ENCODE measurements around the gene LRR1. TPM values are rescaled to one million over a fixed set of nuclear protein-coding genes. Genes with fewer than 3 reads are reported as not detected.

Gene LRR1
- total and polyA plus RNA-seq, 9 of the 15 experiments (the other 6 are each of a cell fraction or from before 2014, with no cell fraction given), result 26.5 to 58.1 (median 31.8) TPM

GRCh38 chr14:49598485-49599300 is at the start of gene LRR1 (continued):
- no peak for TF ChIP-seq CUX1 (CRISPR knock-in tag; IDR thresholded peaks at IDR 0.05)
- no peak for TF ChIP-seq ZNF408 (CRISPR knock-in tag; IDR thresholded peaks at IDR 0.05; ENCODE audit: low read depth)
- TF ChIP-seq SRSF9 (IDR thresholded peaks at IDR 0.05; ENCODE audit: borderline replicate concordance, low read depth, low read length), result no peak
- no peak for TF ChIP-seq ZNF431 (CRISPR knock-in tag; IDR thresholded peaks at IDR 0.05)
- peak; percentile 94 for TF ChIP-seq TAF9B (IDR thresholded peaks at IDR 0.05; ENCODE audit: partially characterized antibody)
- TF ChIP-seq POLR2A (conservative IDR thresholded peaks at IDR 0.05), result peak; percentile 95
- no peak for TF ChIP-seq WHSC1 (IDR thresholded peaks at IDR 0.05; ENCODE audit: low read length)
- TF ChIP-seq HLTF (IDR thresholded peaks at IDR 0.05), result no peak
- no peak for TF ChIP-seq RFX5 (IDR thresholded peaks at IDR 0.05; ENCODE audit: low read depth, low read length)
- no peak for TF ChIP-seq ADNP (tag; IDR thresholded peaks at IDR 0.05)
- peak; percentile 15; the same call in 1 of the 2 replicates for TF ChIP-seq GABPB1 (CRISPR knock-in tag; IDR thresholded peaks at IDR 0.05)
- no peak for TF ChIP-seq RBM15 (IDR thresholded peaks at IDR 0.05; ENCODE audit: insufficient read depth, low read length)
- no peak for TF ChIP-seq ZNF165 (CRISPR knock-in tag; IDR thresholded peaks at IDR 0.05; ENCODE audit: borderline replicate concordance)
- TF ChIP-seq XRCC3 (IDR thresholded peaks at IDR 0.05), result no peak
- TF ChIP-seq NCOA1 (IDR thresholded peaks at IDR 0.05; ENCODE audit: low read depth), result no peak
- no peak for TF ChIP-seq FOXO4 (CRISPR knock-in tag; IDR thresholded peaks at IDR 0.05)
- TF ChIP-seq NR3C1 (CRISPR knock-in tag; IDR thresholded peaks at IDR 0.05), result no peak
- 0 out of 2 replicates have a peak, but pooled peaks have one; percentile 17 for TF ChIP-seq ATF6 (CRISPR knock-in tag; IDR thresholded peaks at IDR 0.05)
- no peak for TF ChIP-seq U2AF1 (optimal IDR thresholded peaks at IDR 0.05; ENCODE audit: low read depth, low read length)
- no peak for TF ChIP-seq KLF16 (IDR thresholded peaks at IDR 0.05)
- TF ChIP-seq PHB (CRISPR knock-in tag; IDR thresholded peaks at IDR 0.05), result no peak
- TF ChIP-seq ZNF133 (CRISPR knock-in tag; IDR thresholded peaks at IDR 0.05), result no peak
- peak; percentile 85 for TF ChIP-seq POLR2H (tag; IDR thresholded peaks at IDR 0.05; ENCODE audit: low read depth)

Data from K562 (cell line).